Pancreas (tissue), 10 donors: ENCODE measurements around the gene KLK4. TPM values are rescaled to one million over a fixed set of nuclear protein-coding genes. Genes with fewer than 3 reads are reported as not detected.
A peak's percentile ranks its signal among the peaks of the same experiment; 100 is the strongest.

ENCODE experiments used
- ATAC-seq, 4 donors: fragments of 200-7000 bp; cut with Tn5 transposase; one replicate each; pipeline versions ENCODE4 v1.8.0 to v1.9.1; 2020; ENCODE audit warnings: mild to moderate bottlenecking in 4 of 4, moderate library complexity in 4 of 4
- DNase-seq, 6 donors: peaks; one replicate each; pipeline ENCODE4 v3.0.0-alpha.2; 2020
- FAIRE-seq: peaks from 2 replicates; lab custom pipeline; 2012; peaks lifted over from hg19 to GRCh38; lab: Jason Lieb, UNC
- H3K27ac ChIP-seq, 4 donors: fragments of 200-600 bp; sonication (generic); 1 replicate in 3 of 4; 2 replicates in 1 of 4; pipeline versions ENCODE4 v1.5.0 to v1.8.0; 2020
- H3K27me3 ChIP-seq, 4 donors: fragments of 200-600 bp; one replicate each; pipeline ENCODE4 v1.8.0; 2021
- H3K36me3 ChIP-seq, 3 donors: fragments of 200-600 bp; sonication (generic) in 1 of 3; one replicate each; pipeline versions ENCODE4 v1.5.0 to v1.8.0; 2020 to 2021
- H3K4me1 ChIP-seq, 3 donors: fragments of 200-600 bp; one replicate each; pipeline ENCODE4 v1.8.0; 2021
- H3K4me3 ChIP-seq, 4 donors: fragments of 200-600 bp; sonication (generic) in 2 of 4; one replicate each; pipeline versions ENCODE4 v1.5.0 to v1.8.0; 2020 to 2021
- H3K9me3 ChIP-seq, 4 donors: fragments of 200-600 bp; one replicate each; pipeline ENCODE4 v1.8.0; 2021
- CTCF ChIP-seq, 4 donors: fragments of 200-600 bp; sonication (generic) in 3 of 4; IDR thresholded peaks; one replicate each; pipeline versions ENCODE4 v1.5.0 to v1.8.0; 2021; ENCODE audit warnings: antibody characterized with exemption in 4 of 4
- WGBS, 2 donors: extraction: QIAGEN DNeasy Blood & Tissue Kit; methylation state at CpG; one replicate each; pipeline ENCODE4 v1.1.7; 2013; 5-methylcytosine and 5-hydroxymethylcytosine counted together
- intact Hi-C, 3 donors: fragments of 100-400 bp; cut with DNase I; formaldehyde crosslinking; loops; one replicate each; pipeline versions ENCODE4 v1.11.1 to v1.14.2; 2022
- polyA plus RNA-seq, 2 donors: library from polyadenylated mRNA; stranded (reverse); fragments of 200-250 nt; gene quantifications; one replicate each; pipeline ENCODE4 v1.2.3, GENCODE V29; 2013
- total RNA-seq, 6 donors: library from RNA; stranded (reverse); fragmentation: NEBNext Ultra II Directional in 4 of 6; extraction: Animal tissue kit (Norgen Biotek cat#: 25700) in 4 of 6; gene quantifications; one replicate each; pipeline versions ENCODE4 v1.2.1 to v1.2.4, GENCODE V29; 2021 to 2023
- donor health status: healthy with polysubstance abuse.
- donor health status: DM: no; HTN: no; CAD: no; lungs with moderate emphysema.
- donor health status: DM: no; HTN: no; CAD: no.
- donor health status: control.
- donor health status: control.
- donor health status: Bipolar disorder and iron deficiency.
- donor health status: DM: yes; HTN: yes; CAD: no.
- donor health status: DM: no; HTN: no; CAD: no.
- donor health status: DM: no; HTN: no; CAD: no.
- donor health status: DM: yes; HTN: yes; CAD: no.

KLK4 gene
- total and polyA plus RNA-seq, 8 donors, result 0.41 TPM; not detected in 7

GRCh38 chr19:50869479-50869878, 41.7 kb downstream of the KLK4 start:
- Histone ChIP-seq H3K9me3 (no peaks in the 10 kb centered on the region), H3K4me1 (no peaks in the 10 kb centered on the region), H3K27ac (no peak overlapping the region), H3K4me3 (no peak overlapping the region), H3K27me3 (peaks cover 0 to 5% (median 0%) of the 10 kb centered on the region in 4 donors), H3K36me3 (no peaks in the 10 kb centered on the region)
- no peak for DNase-seq
- 61% methylated on average over 4 of the region's 4 CpGs for whole genome bisulfite sequencing, 2 donors
- FAIRE-seq, result no peak
- ATAC-seq, result no peak
- intact Hi-C loops, result no loop called here
- no peak for TF ChIP-seq CTCF (IDR thresholded peaks at IDR 0.05)

GRCh38 chr19:50861496-50862286, 49.5 kb downstream of the KLK4 start:
- Histone ChIP-seq H3K27ac (no peak overlapping the region), H3K4me1 (no peaks in the 10 kb centered on the region), H3K4me3 (no peak overlapping the region), H3K9me3 (no peaks in the 10 kb centered on the region), H3K27me3 (peaks cover 0 to under 1% (median 0%) of the 10 kb centered on the region in 4 donors), H3K36me3 (no peaks in the 10 kb centered on the region)
- ATAC-seq, result no peak
- TF ChIP-seq CTCF (IDR thresholded peaks at IDR 0.05), result no peak
- no peak for DNase-seq
- intact Hi-C loops, result no loop called here
- WGBS, 2 donors, result 62 to 74% methylated on average over 7 of the region's 7 CpGs
- no peak for FAIRE-seq

GRCh38 chr19:50861010-50861409, 50.2 kb downstream of the KLK4 start:
- FAIRE-seq (no peak), ATAC-seq (no peak), DNase-seq (no peak)
- intact Hi-C loops, result no loop called here
- Histone ChIP-seq H3K4me3 (no peak overlapping the region), H3K4me1 (no peaks in the 10 kb centered on the region), H3K27me3 (no peaks in the 10 kb centered on the region), H3K36me3 (no peaks in the 10 kb centered on the region), H3K9me3 (no peaks in the 10 kb centered on the region), H3K27ac (no peak overlapping the region)
- 65 to 70% methylated on average over 5 of the region's 5 CpGs for WGBS, 2 donors
- no peak for TF ChIP-seq CTCF (IDR thresholded peaks at IDR 0.05)

GRCh38 chr19:50859849-50860248, 51.3 kb downstream of the KLK4 start:
- ATAC-seq, result no peak
- Histone ChIP-seq H3K4me3 (no peak overlapping the region), H3K27me3 (no peaks in the 10 kb centered on the region), H3K27ac (no peak overlapping the region), H3K36me3 (no peaks in the 10 kb centered on the region), H3K9me3 (no peaks in the 10 kb centered on the region), H3K4me1 (no peaks in the 10 kb centered on the region)
- 66 to 73% methylated on average over 4 of the region's 4 CpGs for WGBS, 2 donors
- intact Hi-C loops, result no loop called here
- FAIRE-seq, result no peak
- TF ChIP-seq CTCF (IDR thresholded peaks at IDR 0.05), result no peak
- DNase-seq, result no peak

- no peak for TF ChIP-seq CTCF (IDR thresholded peaks at IDR 0.05)
- no peak for FAIRE-seq
- Histone ChIP-seq H3K4me1 (no peaks in the 10 kb centered on the region), H3K9me3 (no peaks in the 10 kb centered on the region), H3K36me3 (no peaks in the 10 kb centered on the region), H3K27ac (no peak overlapping the region), H3K4me3 (no peak overlapping the region), H3K27me3 (no peaks in the 10 kb centered on the region)
- peak in 4 of 6 donors; percentile 17 to 58 (median 48) for DNase-seq
- 9 to 17% methylated on average over 4 to 7 of the region's 7 CpGs for WGBS, 2 donors
- intact Hi-C loops, result no loop called here
- peak; percentile 16 to 99 (median 86) for ATAC-seq
These were observed 52.3 kb downstream of the KLK4 start for GRCh38 chr19:50858886-50859285.
